Right cardiac atrium (tissue), 5 donors: ENCODE measurements around the gene KRT6C. TPM values are rescaled to one million over a fixed set of nuclear protein-coding genes. Genes with fewer than 3 reads are reported as not detected.

Experiments used
- ATAC-seq, 2 donors: fragments of 200-7000 bp; cut with Tn5 transposase; one replicate each; pipeline versions ENCODE4 v1.8.0 to v1.9.1; 2020; ENCODE audit warnings: moderate library complexity in 2 of 2, mild to moderate bottlenecking in 1 of 2
- DNase-seq, 3 donors: peaks; one replicate each; pipeline ENCODE4 v3.0.0-alpha.2; 2020
- H3K27ac ChIP-seq: one replicate; pipeline ENCODE4 v1.5.1; 2013; ENCODE audit warnings: mild to moderate bottlenecking, low read length, control low read depth, moderate library complexity
- H3K27me3 ChIP-seq: one replicate; pipeline ENCODE4 v1.6.1; 2013; ENCODE audit not compliant: control insufficient read depth, insufficient read depth
- H3K4me1 ChIP-seq: one replicate; pipeline ENCODE4 v1.6.1; 2013; ENCODE audit warnings: low read length; ENCODE audit not compliant: control insufficient read depth, insufficient read depth
- H3K4me3 ChIP-seq: one replicate; pipeline ENCODE4 v1.5.1; 2013; ENCODE audit warnings: low read length, control low read depth
- H3K9me3 ChIP-seq: one replicate; pipeline ENCODE4 v1.6.1; 2013; ENCODE audit warnings: low read length; ENCODE audit not compliant: control insufficient read depth
- WGBS: extraction: QIAGEN DNeasy Blood & Tissue Kit; methylation state at CpG from one replicate; pipeline ENCODE4 v1.1.7; 2013; 5-methylcytosine and 5-hydroxymethylcytosine counted together
- intact Hi-C, 4 donors: fragments of 100-400 bp; cut with DNase I; formaldehyde crosslinking; loops; one replicate each; pipeline versions ENCODE4 v1.11.0 to v1.14.0; 2022 to 2023
- polyA plus RNA-seq: library from polyadenylated mRNA; stranded (reverse); fragments of 200-250 nt; gene quantifications from one replicate; pipeline ENCODE4 v1.2.3, GENCODE V29; 2013
- total RNA-seq, 4 donors: library from RNA; stranded (reverse); fragmentation: NEBNext Ultra II Directional; extraction: Animal tissue kit (Norgen Biotek cat#: 25700); gene quantifications; one replicate each; pipeline ENCODE4 v1.2.1, GENCODE V29; 2021
- donor health status: healthy with polysubstance abuse.
- donor health status: DM: no; HTN: yes; CAD: no.
- donor health status: DM: no; HTN: no; CAD: no.
- donor health status: DM: no; HTN: yes; CAD: no; lungs with severe emphysema.
- donor health status: DM: yes; HTN: yes; CAD: no.

Gene KRT6C
- total and polyA plus RNA-seq, 5 donors: not detected

- WGBS: 74% methylated on average over 5 of the region's 5 CpGs
- Histone ChIP-seq H3K27ac (no peak overlapping the region), H3K27me3 (no peaks in the 10 kb centered on the region), H3K9me3 (no peaks in the 10 kb centered on the region), H3K4me3 (no peak overlapping the region), H3K4me1 (no peaks in the 10 kb centered on the region)
- intact Hi-C loops: no loop called here
- no peak for DNase-seq
- ATAC-seq: no peak
These were observed 32.7 kb downstream of the KRT6C start for GRCh38 chr12:52440821-52441319.

- H3K4me3 ChIP-seq: no peak overlapping the region
- no peaks in the 10 kb centered on the region for H3K27me3 ChIP-seq
- no peak for DNase-seq
- no peak for ATAC-seq
- H3K27ac ChIP-seq: no peak overlapping the region
- intact Hi-C loops: no loop called here
- 65% methylated on average over 2 of the region's 2 CpGs for WGBS
- no peaks in the 10 kb centered on the region for H3K4me1 ChIP-seq
- no peaks in the 10 kb centered on the region for H3K9me3 ChIP-seq
These were observed 33.8 kb downstream of the KRT6C start for GRCh38 chr12:52439845-52440244.

- H3K4me3 ChIP-seq: no peak overlapping the region
- no peaks in the 10 kb centered on the region for H3K4me1 ChIP-seq
- intact Hi-C loops: no loop called here
- 77% methylated on average over 8 of the region's 8 CpGs for WGBS
- H3K9me3 ChIP-seq: no peaks in the 10 kb centered on the region
- H3K27me3 ChIP-seq: no peaks in the 10 kb centered on the region
- DNase-seq (no peak), ATAC-seq (no peak)
- no peak overlapping the region for H3K27ac ChIP-seq
These were observed 34.2 kb downstream of the KRT6C start for GRCh38 chr12:52439420-52439819.

- Histone ChIP-seq H3K27me3 (no peaks in the 10 kb centered on the region), H3K27ac (no peak overlapping the region), H3K9me3 (no peaks in the 10 kb centered on the region), H3K4me1 (no peaks in the 10 kb centered on the region), H3K4me3 (no peak overlapping the region)
- intact Hi-C loops: no loop called here
- DNase-seq (no peak), ATAC-seq (no peak)
- WGBS: 86% methylated on average over 8 of the region's 8 CpGs
These were observed 35.0 kb downstream of the KRT6C start for GRCh38 chr12:52438305-52439301.

DNA sequence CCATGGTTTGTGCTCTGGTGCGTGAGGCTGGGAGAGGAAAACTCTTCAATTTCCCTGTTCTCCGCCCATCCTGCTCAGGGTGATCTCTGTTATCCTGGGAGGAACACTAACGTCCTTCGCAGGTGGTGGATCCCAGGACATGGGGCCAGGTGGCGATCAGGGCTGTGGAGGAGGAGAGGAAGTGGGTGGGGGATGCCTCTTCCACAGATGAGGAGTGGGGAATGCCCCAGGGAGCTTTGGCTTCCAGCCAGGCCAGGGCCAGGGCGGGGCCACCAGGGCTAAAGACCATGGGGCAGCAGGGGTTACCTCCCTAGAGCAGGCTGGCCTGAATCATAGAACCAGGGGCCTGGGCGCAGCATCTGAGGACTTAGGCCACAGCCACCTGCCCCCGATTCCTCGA lies 36.1 kb downstream of the KRT6C start:
- Histone ChIP-seq H3K27ac (no peak overlapping the region), H3K27me3 (no peaks in the 10 kb centered on the region), H3K4me1 (no peaks in the 10 kb centered on the region), H3K4me3 (no peak overlapping the region), H3K9me3 (no peaks in the 10 kb centered on the region)
- no peak for DNase-seq
- ATAC-seq: peak in 1 of 2 donors; percentile 3
- intact Hi-C loops: no loop called here
- 72% methylated on average over 9 of the region's 9 CpGs for WGBS

- Histone ChIP-seq H3K27ac (no peak overlapping the region), H3K9me3 (no peaks in the 10 kb centered on the region), H3K4me1 (no peaks in the 10 kb centered on the region), H3K27me3 (no peaks in the 10 kb centered on the region), H3K4me3 (no peak overlapping the region)
- ATAC-seq (peak in 1 of 2 donors; percentile 32), DNase-seq (no peak)
- intact Hi-C loops: no loop called here
- 64% methylated on average over 9 of the region's 9 CpGs for WGBS
These were observed 36.7 kb downstream of the KRT6C start for GRCh38 chr12:52436828-52437474.

GRCh38 chr12:52436000-52436827 lies 37.4 kb downstream of the KRT6C start:
- intact Hi-C loops: no loop called here
- H3K4me1 ChIP-seq: no peaks in the 10 kb centered on the region
- H3K9me3 ChIP-seq: no peaks in the 10 kb centered on the region
- peak in 2 of 3 donors; percentile 59 to 78 for DNase-seq
- no peak overlapping the region for H3K27ac ChIP-seq
- ATAC-seq: peak; percentile 73 to 92
- 52% methylated on average over 9 of the region's 9 CpGs for WGBS
- no peak overlapping the region for H3K4me3 ChIP-seq
- H3K27me3 ChIP-seq: no peaks in the 10 kb centered on the region

GRCh38 chr12:52435659-52435999 lies 38.0 kb downstream of the KRT6C start:
- no peaks in the 10 kb centered on the region for H3K27me3 ChIP-seq
- no peak overlapping the region for H3K27ac ChIP-seq
- DNase-seq: no peak
- H3K9me3 ChIP-seq: no peaks in the 10 kb centered on the region
- H3K4me1 ChIP-seq: no peaks in the 10 kb centered on the region
- WGBS: 79% methylated on average over 6 of the region's 6 CpGs
- ATAC-seq: no peak
- H3K4me3 ChIP-seq: no peak overlapping the region
- intact Hi-C loops: no loop called here

DNA sequence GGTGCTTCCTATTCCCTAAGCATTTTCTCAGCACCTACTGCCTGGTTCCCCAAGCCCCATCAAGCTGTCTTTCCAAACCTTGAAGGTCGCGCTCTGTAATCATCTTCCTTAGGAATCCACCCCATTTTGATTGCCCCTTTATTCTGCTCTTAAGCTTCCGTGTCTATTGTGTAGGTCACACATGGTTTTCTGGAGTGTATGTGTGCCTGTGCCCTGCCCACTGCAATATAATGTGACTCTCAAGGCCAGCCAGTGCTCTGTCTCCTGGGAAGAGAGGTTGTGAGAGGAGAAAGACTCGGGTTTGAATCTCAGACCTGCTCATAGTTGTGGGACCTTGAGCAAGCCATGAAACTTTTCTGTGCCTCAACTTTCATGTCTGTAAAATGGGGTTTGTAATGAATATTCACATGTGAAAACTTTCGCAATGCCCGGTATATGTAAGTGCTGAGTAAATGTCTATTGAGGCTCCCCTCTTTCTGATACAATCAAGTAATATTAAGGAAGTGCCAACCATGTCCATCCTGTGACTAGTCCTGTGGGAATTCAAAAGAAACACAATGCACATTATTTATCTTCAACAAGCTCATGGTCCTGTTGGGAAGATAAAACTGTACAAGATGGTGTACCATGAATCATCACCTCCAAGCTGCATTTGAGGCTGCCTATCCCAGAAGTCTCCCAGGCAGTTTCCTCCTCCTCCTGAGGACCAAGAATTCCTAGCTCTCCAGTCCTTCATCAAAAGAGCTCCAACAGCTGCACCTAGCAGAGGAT lies 38.7 kb downstream of the KRT6C start:
- 92% methylated on average over 6 of the region's 6 CpGs for WGBS
- Histone ChIP-seq H3K4me3 (no peak overlapping the region), H3K9me3 (no peaks in the 10 kb centered on the region), H3K4me1 (no peaks in the 10 kb centered on the region), H3K27ac (no peak overlapping the region), H3K27me3 (no peaks in the 10 kb centered on the region)
- intact Hi-C loops: no loop called here
- DNase-seq: no peak
- no peak for ATAC-seq

DNA sequence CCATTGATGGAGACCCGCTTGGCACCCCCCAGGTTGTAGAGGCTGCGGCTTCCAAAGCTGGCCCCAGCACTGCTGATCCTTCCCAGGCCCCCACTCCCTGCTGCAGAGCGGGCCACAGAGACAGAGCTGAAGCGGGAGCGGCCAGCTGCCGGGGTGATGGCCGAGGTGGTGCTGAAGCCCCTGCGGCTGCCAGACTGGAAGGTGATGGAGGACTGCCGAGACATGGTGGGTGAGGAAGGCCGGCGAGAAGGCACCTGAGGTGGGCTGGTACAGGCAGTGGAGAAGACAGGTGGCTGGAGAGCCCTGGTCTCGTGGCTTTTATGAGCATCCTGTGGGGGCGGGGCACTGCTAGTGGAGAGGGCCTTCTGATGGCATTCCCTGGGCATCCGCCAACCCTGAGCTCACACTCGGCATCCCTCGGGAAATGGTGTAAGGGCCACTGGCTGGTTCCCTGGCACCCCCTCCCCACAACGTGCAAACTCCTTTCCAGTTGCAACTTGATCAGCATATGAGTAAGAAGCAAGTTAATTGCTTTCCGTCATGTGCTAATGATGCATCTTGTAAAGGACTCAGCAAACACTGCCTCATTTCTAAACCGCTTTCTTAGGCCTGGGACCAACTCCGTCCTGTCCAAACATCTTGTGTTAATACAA lies 39.4 kb downstream of the KRT6C start, which contains the start of gene KRT75:
Gene KRT75 (minus strand): TSS at position 291 of the 653 bp plus-strand sequence. CDS start 67 bp downstream, at position 224.
- no peak within 1 kb of the TSS for H3K4me3 ChIP-seq
- H3K27me3 ChIP-seq: no peaks in the 10 kb centered on the region
- H3K27ac ChIP-seq: no peak within 1 kb of the TSS
- DNase-seq (no peak), ATAC-seq (no peak)
- no peaks in the 10 kb centered on the region for H3K4me1 ChIP-seq
- H3K9me3 ChIP-seq: no peaks in the 10 kb centered on the region
- 83% methylated on average over 20 of the region's 20 CpGs for WGBS
- intact Hi-C loops: no loop called here
